Progenitor cell of endocrine pancreas (in vitro differentiated cells): ENCODE measurements around the gene CRHR2. TPM values are rescaled to one million over a fixed set of nuclear protein-coding genes. Genes with fewer than 3 reads are reported as not detected.

Source experiments
- DNase-seq: peaks from one replicate; pipeline ENCODE4 v3.0.0; 2021; ENCODE audit warnings: low spot score; ENCODE audit not compliant: unreplicated experiment
- H3K27ac Mint-ChIP-seq: 2 replicates; pipeline ENCODE4 v1.8.0; 2021; ENCODE audit warnings: mild to moderate bottlenecking, moderate library complexity, mixed read lengths
- H3K27me3 Mint-ChIP-seq: 2 replicates; pipeline ENCODE4 v1.8.0; 2021; ENCODE audit warnings: mixed read lengths
- H3K36me3 Mint-ChIP-seq: 2 replicates; pipeline ENCODE4 v1.8.0; 2022; ENCODE audit warnings: mixed read lengths; ENCODE audit not compliant: insufficient read depth
- H3K4me1 Mint-ChIP-seq: 2 replicates; pipeline ENCODE4 v1.8.0; 2021; ENCODE audit warnings: low read depth, mixed read lengths
- H3K4me3 Mint-ChIP-seq: 2 replicates; pipeline ENCODE4 v1.8.0; 2021; ENCODE audit warnings: low read depth, mild to moderate bottlenecking, moderate library complexity, mixed read lengths
- H3K9me3 Mint-ChIP-seq: 2 replicates; pipeline ENCODE4 v1.8.0; 2021; ENCODE audit warnings: low read depth, mixed read lengths
- CTCF ChIP-seq: fragments of 200-600 bp; sonication (generic); IDR thresholded peaks from one replicate; pipeline ENCODE4 v1.5.0; 2021; ENCODE audit warnings: antibody characterized with exemption, mild to moderate bottlenecking; ENCODE audit not compliant: unreplicated experiment
- total RNA-seq: library from RNA; stranded (reverse); gene quantifications from 2 replicates; pipeline ENCODE4 v1.2.1, GENCODE V29; 2021

CRHR2 gene
- total RNA-seq, 1 donor from 2014 or later: not detected

DNA sequence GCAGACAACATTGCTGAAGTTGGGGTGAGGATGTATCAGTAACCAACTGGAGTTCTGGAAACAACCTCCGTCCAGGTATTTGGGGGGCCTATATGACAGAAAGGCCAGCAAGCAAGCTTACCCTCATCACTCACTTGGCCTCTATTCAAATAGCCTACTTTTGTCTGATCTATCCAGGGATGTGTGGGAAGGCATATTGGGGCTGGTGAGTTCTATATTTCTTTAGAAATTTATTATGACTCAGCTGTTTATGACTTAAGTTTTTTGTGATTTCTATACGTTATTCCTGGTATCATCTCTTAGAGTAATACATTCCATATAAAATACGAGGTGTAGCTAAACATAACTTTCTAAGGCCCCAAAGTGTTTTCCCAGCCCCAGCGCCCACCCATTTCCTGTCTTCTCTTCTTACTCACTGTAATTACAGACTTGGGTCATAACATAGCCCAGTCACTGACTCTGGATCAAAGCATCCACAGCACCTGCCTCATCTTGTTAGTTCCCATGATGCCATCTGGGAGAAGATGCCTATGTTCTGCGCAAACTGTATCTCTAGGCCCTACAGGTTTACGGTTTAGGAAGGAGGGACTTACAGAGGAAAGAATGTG is 69.5 kb downstream of the CRHR2 start:
- Mint-ChIP-seq H3K4me3 (no peak overlapping the region), H3K36me3 (peaks cover 37% of the 10 kb centered on the region), H3K27ac (peak overlapping the region; percentile 84), H3K4me1 (no peaks in the 10 kb centered on the region), H3K27me3 (no peaks in the 10 kb centered on the region), H3K9me3 (no peaks in the 10 kb centered on the region)
- DNase-seq: no peak
- TF ChIP-seq CTCF: no peak

GRCh38 chr7:30605832-30606231 is 76.4 kb downstream of the CRHR2 start:
- Mint-ChIP-seq H3K4me1 (no peaks in the 10 kb centered on the region), H3K27ac (no peak overlapping the region), H3K9me3 (no peaks in the 10 kb centered on the region), H3K36me3 (peaks cover 35% of the 10 kb centered on the region), H3K27me3 (no peaks in the 10 kb centered on the region), H3K4me3 (no peak overlapping the region)
- no peak for DNase-seq
- no peak for TF ChIP-seq CTCF

GRCh38 chr7:30604901-30605300 is 77.4 kb downstream of the CRHR2 start:
- Mint-ChIP-seq H3K27me3 (no peaks in the 10 kb centered on the region), H3K9me3 (no peaks in the 10 kb centered on the region), H3K4me1 (no peaks in the 10 kb centered on the region), H3K27ac (no peak overlapping the region), H3K36me3 (peaks cover 44% of the 10 kb centered on the region), H3K4me3 (no peak overlapping the region)
- no peak for DNase-seq
- no peak for TF ChIP-seq CTCF

Other genes starting within 250 kb of the CRHR2 start
- 2.9 and 3.6 TPM in 2 replicates for gene NOD1, start 203.7 kb downstream of the CRHR2 start, total RNA-seq
- 54.0 and 54.7 TPM in 2 replicates for gene GGCT, start 177.6 kb downstream of the CRHR2 start, total RNA-seq
- gene GARS1, start 87.6 kb downstream of the CRHR2 start, total RNA-seq: 117 and 141 TPM in 2 replicates
- gene INMT, start 69.7 kb upstream of the CRHR2 start, total RNA-seq: 2.7 and 2.9 TPM in 2 replicates
- 14.3 and 15.5 TPM in 2 replicates for gene MINDY4, start 89.0 kb upstream of the CRHR2 start, total RNA-seq
- 1.3 and 1.4 TPM in 2 replicates for gene AQP1, start 229.4 kb upstream of the CRHR2 start, total RNA-seq